GM21381 (cell line): ENCODE measurements around the gene OGFR.
A peak's percentile ranks its signal among the peaks of the same experiment; 100 is the strongest.

Experiments
- ATAC-seq: cut with Tn5 transposase; IDR thresholded peaks from one replicate; pipeline ENCODE4 v1.9.1; 2021; ENCODE audit warnings: mild to moderate bottlenecking, moderate library complexity; ENCODE audit not compliant: unreplicated experiment

OGFR gene

GRCh38 chr20:62797671-62798532 is 6.7 kb upstream of the OGFR start:
- no peak for ATAC-seq

GRCh38 chr20:62799036-62799435 is 5.6 kb upstream of the OGFR start:
- no peak for ATAC-seq

- no peak for ATAC-seq
Measured at GRCh38 chr20:62799459-62799858, 5.2 kb upstream of the OGFR start.

GRCh38 chr20:62799873-62800272 is 4.8 kb upstream of the OGFR start:
- ATAC-seq: no peak

- ATAC-seq: no peak
Measured at GRCh38 chr20:62800314-62801259, 4.0 kb upstream of the OGFR start.

GRCh38 chr20:62801284-62802010 is 3.2 kb upstream of the OGFR start:
- ATAC-seq: no peak

- ATAC-seq: no peak
Measured at GRCh38 chr20:62802026-62802712, 2.5 kb upstream of the OGFR start.

- ATAC-seq: peak; percentile 16
Measured at GRCh38 chr20:62804021-62804626, 511 bp upstream of the OGFR start.

- peak; percentile 27 for ATAC-seq
Measured at GRCh38 chr20:62805155-62805710, 598 bp downstream of the OGFR start.

GRCh38 chr20:62805711-62806382 is 1.2 kb downstream of the OGFR start:
- ATAC-seq: no peak

GRCh38 chr20:62806383-62807050 is 1.9 kb downstream of the OGFR start:
- no peak for ATAC-seq

- no peak for ATAC-seq
Measured at GRCh38 chr20:62807444-62808210, 3.0 kb downstream of the OGFR start.

GRCh38 chr20:62808211-62808865 is 3.7 kb downstream of the OGFR start:
- ATAC-seq: no peak

GRCh38 chr20:62809530-62810428 is 5.1 kb downstream of the OGFR start:
- no peak for ATAC-seq

GRCh38 chr20:62811320-62811719 is 6.7 kb downstream of the OGFR start:
- no peak for ATAC-seq

- ATAC-seq: no peak
Measured at GRCh38 chr20:62811720-62812119, 7.1 kb downstream of the OGFR start.
